ENCODE data around the gene TBC1D22A.
"Not testable (repeated sequence)": the region's sequence is repeated elsewhere in the genome, so short reads cannot be mapped to it uniquely, and the experiment has no call there.

Gene TBC1D22A

DNA sequence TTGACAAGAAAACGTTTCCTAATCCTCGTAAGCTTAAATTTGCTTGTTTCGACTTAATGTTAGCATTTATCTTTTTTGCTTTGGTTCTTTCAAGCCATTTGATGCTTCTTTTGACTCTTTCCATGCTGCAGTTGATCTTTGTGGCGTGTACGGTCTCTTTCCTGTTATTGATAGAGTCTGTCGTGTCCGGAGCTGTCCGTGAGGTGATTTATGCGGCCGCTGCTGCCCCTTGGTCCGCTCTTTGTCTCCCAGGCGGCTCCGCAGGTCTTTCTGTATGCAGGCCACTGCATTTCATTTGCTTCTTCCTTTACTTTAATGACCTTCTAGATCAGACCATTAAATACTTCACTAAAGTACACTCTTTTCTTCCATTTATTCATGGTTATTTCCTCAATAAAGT is 50.3 kb downstream of the TBC1D22A start:
- DNase-seq (ENCODE audit: low read depth, low spot score), result no peak

DNA sequence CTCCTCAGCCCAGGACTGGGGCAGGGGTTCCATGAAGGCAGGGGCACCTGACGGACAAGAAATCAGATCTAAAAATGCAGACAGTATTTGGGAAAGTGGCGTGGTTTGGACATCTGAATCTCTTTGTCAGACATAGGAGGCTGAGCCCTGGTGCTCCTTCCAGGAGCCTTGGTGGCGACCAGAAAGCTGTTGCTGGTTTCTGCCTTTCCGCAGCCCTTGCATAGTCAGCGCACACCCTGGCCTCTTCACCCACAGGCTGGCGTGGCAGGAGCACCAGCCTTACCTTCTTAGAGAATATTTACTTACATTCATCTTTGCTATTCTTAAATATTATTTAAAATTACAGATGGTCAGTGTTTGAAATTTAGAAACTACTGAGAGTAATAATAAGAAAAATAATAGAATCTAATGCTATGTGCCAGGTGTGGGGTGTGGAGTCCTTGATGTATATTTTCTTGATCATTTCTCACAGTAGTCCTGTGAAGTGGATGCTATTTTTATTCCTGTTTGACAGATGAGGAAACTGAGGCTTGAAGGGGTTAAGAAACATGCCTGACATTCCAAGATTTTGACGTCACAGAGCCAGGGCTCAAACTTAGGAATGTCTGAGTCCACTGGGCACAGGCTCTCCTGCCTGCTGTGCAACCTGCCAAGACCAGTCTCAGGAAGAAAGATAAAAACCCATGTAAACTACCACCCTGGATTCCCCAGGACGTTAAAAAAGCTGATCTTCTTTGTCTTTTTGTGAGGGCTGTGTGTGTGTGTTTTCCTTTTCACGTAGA is 51.6 kb downstream of the TBC1D22A start:
- DNase-seq (ENCODE audit: low read depth, low spot score), result no peak

DNA sequence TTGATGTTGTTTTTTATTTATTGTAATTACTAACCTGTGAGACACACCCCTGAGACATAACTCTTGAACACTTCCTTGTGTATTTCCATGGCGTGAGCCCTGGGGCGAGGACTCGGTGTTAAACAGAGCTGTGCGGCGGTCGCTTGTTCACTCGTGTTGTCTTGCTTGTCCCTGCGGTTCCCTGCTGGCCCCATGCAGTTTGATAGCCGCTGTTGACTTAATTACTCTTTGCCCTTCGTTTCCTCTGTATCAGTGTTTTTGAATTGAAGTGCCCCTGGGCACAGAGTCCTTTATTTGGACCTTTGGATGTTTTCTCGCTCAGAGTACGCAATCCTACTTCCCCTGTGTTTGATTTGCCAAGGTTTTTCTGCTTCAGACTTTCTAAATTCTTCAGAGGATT is 52.7 kb downstream of the TBC1D22A start:
- DNase-seq (ENCODE audit: low read depth, low spot score), result no peak

DNA sequence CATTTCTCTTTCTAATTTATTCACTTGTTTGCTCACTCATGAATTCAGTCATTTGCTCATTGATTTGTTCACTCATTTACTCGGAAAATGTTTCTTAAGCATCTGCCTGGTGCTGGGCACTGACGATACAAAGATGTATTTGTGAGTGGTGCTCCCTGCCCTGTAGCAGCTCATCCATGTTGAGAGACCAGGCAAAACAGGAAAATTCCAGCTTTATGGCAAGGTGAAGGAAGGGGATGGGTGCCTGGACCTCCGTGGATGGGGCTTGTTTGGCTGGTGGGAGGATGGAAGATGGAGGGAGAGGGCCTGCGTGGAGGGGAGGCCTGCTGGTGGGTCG is 53.1 kb downstream of the TBC1D22A start:
- no peak for DNase-seq (ENCODE audit: low read depth, low spot score)

DNA sequence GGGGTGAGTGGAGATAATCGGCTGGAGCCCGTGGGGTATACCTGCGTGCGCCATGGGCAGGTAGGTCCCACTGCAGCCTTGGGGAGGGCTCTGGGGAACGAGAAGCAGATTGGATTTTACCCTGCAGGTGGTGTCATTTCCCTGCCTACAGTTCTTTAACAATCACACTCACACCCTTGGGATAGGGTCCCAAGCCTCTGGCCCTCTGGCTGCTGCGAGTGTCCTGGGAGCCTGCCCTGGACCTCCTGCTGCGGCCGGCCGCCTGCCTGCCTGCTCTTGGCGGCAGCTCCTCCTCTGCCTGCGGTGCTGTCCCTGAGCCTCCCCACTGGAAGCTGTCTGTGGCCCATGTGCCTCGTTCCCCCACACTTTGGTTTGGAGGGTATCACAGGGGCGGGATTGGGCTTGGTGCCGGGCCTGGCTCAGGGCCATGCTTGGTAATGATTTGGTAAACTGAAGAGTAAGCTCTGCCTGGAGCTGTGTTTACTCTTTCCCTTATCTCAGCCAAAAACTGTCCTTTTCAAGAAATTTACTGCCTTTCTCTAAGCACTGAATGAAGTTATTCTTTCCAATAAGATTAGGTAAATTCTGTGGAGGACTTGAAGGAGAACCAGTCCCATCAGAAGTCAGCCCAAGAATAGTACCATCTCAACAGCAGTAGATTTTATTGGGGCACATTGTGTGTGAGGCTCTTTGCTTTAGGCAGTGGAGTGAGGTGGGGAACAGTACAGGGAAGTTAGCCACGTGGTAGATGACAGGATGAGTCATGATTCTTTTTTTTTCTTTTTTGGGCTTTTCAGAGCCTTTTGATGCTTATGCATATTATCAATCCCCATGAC is 53.7 kb downstream of the TBC1D22A start:
- DNase-seq (ENCODE audit: low read depth, low spot score), result no peak

DNA sequence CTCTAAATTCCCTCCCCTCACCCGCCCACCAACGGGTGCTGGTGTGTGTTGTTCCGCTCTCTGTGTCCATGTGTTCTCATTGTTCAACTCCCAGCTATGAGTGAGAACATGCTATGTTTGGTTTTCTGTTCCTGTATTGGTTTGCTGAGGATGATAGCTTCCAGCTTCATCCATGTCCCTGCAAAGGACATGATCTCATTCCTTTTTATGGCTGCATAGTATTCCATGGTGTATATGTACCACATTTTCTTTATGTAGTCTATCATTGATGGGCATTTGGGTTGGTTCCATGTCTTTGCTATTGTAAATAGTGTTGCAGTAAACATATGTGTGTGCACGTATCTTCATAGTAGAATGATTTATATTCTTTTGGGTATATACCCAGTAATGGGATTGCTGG is 54.9 kb downstream of the TBC1D22A start:
- DNase-seq (ENCODE audit: low read depth, low spot score), result not testable (repeated sequence)

DNA sequence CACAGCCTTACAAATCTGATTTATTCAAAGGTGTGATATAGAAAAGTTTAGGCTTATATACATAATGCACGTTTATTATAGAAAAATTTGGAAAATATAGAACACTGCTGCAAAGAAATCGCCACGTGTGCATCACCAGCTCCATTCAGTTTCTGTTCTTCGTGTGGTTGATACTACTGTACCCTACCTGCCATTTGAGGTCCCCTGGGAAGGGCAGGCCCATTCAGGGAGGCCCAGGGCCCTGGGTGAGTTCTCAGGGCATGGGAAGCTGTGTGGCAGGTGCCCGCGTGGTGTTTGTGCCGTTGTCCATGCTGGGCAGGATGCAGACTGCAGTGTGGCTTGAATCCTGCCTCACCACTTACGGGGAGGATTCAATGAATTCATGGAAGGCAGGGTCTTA is 60.8 kb downstream of the TBC1D22A start:
- no peak for DNase-seq (ENCODE audit: low read depth, low spot score)

DNA sequence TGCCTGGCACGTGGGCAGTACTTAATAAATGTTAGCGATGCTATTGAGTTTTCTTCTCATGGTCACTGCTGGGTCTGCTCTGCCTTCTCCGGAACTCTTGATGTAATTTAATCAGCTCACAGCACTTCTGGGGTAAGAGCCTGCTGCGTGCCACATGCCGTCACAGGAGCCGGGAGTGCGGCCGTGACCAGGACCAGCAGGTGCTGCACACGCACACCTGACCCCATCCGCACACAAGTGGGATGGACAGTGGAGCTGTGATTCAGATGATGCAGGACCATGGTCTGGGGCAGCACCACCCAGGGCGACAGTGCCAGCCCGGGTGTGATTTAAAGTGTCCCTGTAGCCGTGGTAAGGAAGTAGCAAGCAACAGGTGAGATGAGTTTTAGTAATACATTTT is 61.2 kb downstream of the TBC1D22A start:
- DNase-seq (ENCODE audit: low read depth, low spot score), result no peak

DNA sequence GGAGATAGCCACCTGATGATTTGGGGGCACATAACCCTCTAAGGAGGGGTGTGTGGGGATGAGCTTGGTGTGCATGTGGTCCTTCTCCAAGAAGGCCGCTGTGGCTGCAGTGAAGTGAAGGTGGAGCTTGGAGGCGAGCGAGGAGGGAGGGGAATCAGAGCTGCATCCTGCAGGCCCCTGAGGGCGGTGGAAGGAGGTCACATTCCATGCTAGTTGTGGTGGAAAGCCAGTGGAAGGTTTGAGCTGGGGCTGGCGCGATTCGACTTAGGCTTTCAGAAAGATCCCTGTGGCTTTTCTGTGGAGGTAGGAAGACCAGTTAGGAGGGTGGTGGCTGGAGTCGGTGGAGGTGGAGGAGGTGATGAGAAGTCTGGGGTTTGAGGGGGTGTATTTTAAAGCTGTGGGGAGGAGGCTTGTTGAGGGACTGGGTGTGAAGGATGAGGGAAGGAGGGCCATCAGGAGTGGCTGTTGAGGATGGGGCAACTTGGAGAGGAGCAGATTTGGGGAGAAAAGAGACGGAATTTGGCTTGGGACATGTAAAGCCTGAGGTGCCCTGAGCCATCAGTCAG is 62.0 kb downstream of the TBC1D22A start:
- no peak for DNase-seq (ENCODE audit: low read depth, low spot score)

DNA sequence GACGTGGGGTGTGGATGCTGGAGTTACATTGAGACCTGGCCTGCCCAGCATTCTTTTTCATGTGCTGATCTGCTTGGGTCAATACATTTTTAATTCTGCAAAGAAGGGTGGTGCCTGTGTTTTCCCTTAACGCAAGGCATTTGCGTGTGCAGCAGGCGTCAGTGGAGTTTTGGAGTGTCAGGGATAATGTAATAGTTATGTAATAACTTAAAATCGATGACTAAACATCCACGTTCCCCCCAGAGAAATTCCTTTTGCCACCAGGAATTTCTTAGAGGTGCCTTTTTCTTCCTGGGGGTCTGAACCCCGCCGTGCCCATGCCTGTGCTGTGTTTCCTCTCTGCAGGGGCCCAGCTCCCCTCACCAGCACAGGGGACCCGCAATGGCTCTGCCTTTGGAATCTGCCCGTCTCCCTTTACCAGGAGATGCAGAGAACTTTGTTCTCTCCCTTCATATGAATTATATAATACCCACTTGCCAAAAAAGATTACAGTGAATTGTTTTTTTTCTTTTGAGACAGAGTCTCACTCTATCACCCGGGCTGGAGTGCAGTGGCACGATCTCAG is 62.6 kb downstream of the TBC1D22A start:
- no peak for DNase-seq (ENCODE audit: low read depth, low spot score)

DNA sequence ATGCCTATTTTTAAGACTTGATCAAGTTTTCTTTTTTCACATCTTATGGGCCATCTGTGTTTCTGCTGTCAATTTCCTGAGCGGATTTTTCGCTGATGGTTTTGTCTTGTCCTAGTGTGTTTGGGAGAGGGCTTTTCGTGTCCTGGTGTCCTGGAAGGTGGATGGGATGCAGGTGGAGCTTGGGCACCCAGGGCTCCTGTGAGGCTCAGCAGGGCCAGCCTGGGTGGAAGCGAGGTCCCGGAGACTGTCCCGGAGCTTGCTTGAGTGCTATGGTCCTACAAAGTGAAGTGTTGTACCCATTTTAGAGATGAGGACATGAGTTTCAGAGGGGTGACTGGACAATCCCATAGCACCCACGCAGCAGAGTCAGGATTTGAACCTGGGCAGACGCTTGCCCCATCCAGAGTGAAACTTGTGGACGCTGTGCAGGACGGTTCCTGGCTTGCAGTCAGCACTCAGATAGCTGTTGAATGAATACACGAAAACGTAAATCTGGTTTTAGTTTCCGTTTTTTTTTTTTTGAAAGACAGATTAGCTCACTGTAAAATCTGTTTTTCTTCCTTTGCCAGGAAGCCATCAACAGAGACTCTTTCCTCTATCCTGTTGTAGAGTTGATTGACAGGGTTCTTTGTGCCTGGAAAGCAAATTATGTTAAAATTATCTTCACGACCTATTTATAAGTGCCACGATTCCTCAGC is 64.1 kb downstream of the TBC1D22A start:
- no peak for DNase-seq (ENCODE audit: low read depth, low spot score)

DNA sequence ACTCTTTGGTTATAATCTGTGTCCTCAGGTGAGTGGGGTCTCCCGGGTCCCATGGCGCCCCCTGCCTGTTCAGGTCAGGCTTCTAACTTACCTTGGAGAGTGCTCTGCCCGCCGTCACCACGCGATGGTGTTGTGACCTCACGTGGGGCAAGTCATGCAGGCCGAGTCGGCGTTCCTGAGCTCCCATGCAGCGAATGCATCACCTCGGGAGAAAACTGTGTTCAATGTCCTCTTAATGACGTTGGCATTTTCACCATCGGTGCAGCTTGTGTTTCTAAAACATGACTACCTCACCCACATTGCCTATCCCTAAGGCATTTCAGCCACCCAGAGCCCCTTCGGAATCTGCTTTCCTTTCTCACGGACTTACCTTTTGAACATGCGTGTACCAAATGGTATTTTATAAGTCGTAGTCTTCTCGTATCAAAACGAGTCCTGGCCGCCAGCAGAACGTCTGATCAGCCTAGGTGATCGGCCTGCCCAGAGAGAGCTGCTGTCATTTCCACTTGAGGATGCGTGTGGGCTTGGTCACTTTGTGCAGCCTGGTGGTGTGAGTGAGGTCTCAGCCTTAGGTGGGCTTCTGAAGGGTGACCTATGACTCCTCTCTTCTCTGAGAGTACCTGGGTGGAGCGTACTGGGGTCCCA is 64.8 kb downstream of the TBC1D22A start:
- DNase-seq (ENCODE audit: low read depth, low spot score), result no peak

DNA sequence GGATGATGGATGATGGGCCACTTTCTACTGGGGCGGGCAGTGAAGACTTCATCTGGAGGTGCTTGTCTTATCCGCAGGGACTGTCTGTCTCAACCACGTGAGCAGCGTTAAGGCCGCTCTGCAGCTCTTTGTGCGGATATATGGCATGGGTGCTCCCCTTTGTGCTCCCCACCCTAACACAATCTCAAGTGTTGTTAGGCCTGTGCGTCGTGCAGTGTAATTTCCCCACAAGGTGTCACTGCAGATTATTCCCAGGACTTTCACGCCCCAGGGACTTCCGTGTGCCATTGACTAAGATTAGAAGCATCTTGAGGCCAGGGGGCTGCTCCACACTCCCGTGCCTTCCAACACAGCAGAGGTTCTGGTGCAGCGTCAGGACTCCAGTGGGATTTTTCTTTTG is 65.3 kb downstream of the TBC1D22A start:
- DNase-seq (ENCODE audit: low read depth, low spot score), result no peak

DNA sequence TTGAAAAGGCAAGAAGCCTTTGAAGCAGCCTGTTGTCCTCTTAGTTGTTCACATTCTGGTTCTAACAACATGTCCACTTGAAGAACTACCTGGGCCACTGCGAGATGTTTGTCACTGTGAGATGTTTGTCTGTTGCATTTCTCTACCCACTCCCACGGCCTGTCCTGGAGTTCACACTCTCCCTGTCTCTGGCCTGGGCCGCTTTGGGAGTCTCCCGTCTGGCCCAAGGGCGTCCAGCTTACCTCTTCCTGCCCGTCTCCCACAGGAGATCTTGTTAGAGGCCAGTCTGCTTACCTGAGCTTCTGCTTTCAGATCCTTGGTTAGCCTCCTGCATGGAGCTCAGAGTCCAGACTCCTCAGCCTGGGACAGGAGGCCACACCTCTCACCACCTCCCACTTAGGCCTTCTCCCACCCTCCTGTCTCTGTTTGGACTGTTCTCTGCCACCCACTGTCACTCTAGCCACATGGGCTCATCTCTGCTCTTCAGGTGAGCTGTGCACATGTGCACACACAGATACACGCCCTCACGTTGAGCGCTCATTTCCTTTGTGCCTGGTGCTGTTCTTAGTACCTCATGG is 66.0 kb downstream of the TBC1D22A start:
- no peak for DNase-seq (ENCODE audit: low read depth, low spot score)

DNA sequence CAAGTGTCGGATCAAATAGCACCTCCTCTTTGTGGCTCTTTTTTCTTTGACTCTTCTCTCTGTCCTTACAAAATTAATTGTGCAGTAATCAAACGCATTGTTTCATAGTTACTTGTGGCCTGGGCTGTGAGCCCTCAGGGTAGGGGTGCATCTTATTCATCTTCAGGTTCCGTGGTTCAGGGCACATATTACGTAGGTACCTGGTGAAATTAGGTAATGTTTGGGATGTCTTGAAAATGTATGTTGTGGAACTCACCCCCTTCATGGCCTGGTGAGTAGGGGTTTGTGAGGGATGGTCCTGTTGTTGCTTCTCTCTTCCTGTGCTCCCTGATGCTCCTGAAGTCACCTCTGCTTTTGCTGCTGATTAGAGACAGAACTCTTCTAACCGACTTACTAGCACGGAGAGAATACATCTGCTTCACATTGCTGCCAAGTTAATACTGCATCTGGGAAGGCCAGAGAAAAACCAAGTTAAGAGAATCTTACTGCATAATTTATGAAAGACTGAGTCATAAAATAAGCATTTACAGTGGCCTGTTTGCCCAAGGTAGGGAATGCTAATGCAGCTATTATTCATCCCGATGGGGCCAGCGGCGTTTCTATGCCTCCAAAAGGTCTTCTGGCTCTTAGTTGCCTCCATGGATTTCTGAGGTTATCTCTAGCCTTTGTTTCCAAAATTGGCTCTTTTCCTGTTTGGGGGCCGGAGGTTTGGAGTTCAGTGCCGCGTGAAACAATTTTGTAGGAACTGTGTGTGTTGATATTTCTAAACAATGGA is 66.9 kb downstream of the TBC1D22A start:
- peak; percentile 58 for DNase-seq (ENCODE audit: low read depth, low spot score)

DNA sequence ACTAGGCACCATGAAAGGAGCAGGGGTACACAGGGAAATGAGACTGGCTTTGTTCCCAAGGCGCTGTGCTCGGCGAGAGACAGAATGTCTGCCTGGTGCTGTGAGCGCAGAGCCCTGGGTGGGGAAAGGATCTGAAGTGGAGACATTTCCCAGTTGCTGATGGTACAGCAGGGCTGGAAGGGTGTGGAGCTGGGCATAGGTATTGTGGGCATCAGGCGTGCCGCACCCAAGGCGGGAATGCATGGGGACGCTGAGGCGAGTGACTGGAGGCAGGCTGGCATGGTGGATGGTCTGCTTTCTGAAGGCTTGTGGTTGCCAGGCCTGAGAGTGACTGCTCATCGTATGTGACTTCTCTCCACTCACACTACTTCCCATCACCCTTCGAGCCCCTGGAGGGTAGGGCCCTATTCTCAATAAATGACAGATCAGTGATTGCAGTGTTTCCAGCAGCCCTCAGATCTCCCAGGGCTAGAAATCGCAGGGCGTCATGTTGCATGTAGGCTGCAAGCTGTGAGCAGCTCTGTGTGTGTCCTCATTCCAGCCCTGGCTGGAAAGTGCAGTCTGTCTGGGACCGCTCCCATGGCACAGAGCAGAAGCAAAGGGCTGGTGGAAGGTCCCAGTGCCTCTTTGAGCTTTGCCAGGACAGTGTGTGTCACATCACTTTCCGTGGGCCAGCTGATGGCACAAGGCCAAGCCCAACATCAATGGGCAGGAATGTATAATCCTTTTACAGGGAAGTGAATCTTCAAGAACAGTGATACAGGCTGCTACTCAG is 67.7 kb downstream of the TBC1D22A start:
- peak; percentile 64 for DNase-seq (ENCODE audit: low read depth, low spot score)

DNA sequence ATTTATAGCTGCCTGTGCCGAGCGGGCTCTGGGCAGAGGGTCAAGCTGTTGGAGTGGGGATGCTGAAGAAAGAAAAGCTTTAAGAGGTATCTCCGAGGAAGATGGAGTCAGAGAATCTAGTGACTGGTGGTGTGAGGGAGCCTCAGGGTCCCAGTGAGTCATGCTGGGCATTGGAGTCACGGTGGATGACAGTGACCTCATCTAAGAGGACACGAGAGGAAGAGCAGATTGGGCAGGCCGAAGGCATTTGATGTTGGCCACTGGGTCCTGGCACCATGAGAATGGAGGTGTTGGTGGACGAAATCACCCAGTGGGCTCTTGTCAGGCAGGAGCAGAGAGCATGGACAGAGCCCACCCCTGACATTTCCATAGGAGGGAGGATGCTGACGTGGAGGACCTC is 68.4 kb downstream of the TBC1D22A start:
- no peak for DNase-seq (ENCODE audit: low read depth, low spot score)

DNA sequence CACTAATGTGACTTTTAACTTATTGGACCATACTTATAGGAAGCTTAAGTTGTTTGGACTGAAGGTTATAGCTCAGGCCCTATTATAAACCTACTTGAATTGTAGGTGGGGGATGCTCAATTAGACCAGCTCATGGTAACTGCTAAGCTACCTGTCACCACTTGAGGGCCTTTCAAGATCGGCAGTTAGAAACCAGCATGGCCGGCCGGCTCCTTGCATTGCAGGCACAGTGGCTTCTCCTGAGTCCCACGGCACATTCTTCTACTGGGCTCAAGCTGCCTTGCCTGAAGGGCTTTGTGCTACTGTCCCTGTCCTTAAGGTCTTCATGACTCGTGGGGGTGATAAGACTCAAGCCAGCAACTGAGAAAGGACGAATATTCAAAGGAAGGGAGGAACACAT is 70.8 kb downstream of the TBC1D22A start:
- DNase-seq (ENCODE audit: low read depth, low spot score), result no peak

DNA sequence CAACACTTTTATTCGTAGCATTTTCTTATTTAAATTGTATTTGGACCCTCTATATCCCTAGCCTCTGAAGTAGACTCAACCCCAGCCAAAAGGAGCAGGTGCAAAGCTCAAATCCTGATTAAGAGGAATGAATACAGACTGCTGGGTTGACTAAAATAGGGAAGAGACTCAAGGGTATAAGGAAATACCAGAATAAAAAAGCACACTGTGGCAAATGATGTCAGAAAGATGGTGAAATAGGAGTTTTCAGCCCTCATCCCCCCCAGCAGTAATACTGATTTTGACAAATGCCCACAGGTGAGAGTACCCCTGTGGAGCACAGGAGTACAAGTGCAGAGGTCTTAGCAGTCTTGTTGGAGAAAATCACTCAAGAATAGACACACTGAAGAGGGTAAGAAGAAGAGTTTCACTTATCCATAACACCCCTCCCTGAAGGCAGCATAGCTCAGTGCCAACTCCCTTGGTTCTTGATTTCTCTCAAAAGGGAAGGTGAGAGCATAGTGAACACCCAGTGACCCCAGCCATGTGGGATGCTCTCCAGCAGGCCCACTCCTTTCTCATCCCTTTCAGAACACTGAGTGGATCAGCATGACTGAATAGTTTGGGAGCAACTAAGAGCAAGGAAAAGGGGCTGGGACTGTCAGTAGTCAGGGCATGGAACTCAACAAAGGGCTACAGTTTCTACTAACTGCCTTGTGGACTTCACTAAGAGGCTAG is 71.7 kb downstream of the TBC1D22A start:
- DNase-seq (ENCODE audit: low read depth, low spot score), result no peak
